Coronary artery (tissue), 2 donors: ENCODE data around the gene ABCB10.

Experiments used
- DNase-seq: peaks from one replicate; pipeline ENCODE4 v3.0.0-alpha.2; 2017; ENCODE audit warnings: low spot score
- H3K27ac ChIP-seq, 2 donors: fragments of 200-600 bp; sonication (generic); one replicate each; pipeline ENCODE4 v1.5.1; 2016 to 2019
- H3K4me3 ChIP-seq: fragments of 200-600 bp; sonication (generic); 2 replicates; pipeline ENCODE4 v1.5.1; 2016; ENCODE audit warnings: mild to moderate bottlenecking, moderate library complexity
- CTCF ChIP-seq: fragments of 200-600 bp; sonication (generic); IDR thresholded peaks from one replicate; pipeline ENCODE4 v1.5.1; 2019; ENCODE audit warnings: antibody characterized with exemption

The ABCB10 gene

GRCh38 chr1:229557913-229558414 lies 543 bp downstream of the ABCB10 start:
- TF ChIP-seq CTCF = no peak
- no peak for DNase-seq
- Histone ChIP-seq H3K4me3 (peak overlapping the region; percentile 97), H3K27ac (peak overlapping the region; percentile 83 to 98)

- peak overlapping the region; percentile 83 to 98 for H3K27ac ChIP-seq
- no peak for DNase-seq
- H3K4me3 ChIP-seq = peak overlapping the region; percentile 97
- TF ChIP-seq CTCF = no peak
Measured at GRCh38 chr1:229557200-229557850, 1.2 kb downstream of the ABCB10 start.

GRCh38 chr1:229554886-229555621 lies 3.5 kb downstream of the ABCB10 start:
- H3K4me3 ChIP-seq = no peak overlapping the region
- DNase-seq = no peak
- H3K27ac ChIP-seq = no peak overlapping the region
- TF ChIP-seq CTCF = no peak

GRCh38 chr1:229553621-229554130 lies 4.8 kb downstream of the ABCB10 start:
- no peak for TF ChIP-seq CTCF
- no peak overlapping the region for H3K4me3 ChIP-seq
- no peak for DNase-seq
- H3K27ac ChIP-seq = no peak overlapping the region

- TF ChIP-seq CTCF = no peak
- Histone ChIP-seq H3K4me3 (no peak overlapping the region), H3K27ac (peak overlapping the region in 1 of 2 donors; percentile 30)
- no peak for DNase-seq
Measured at GRCh38 chr1:229552732-229553131, 5.8 kb downstream of the ABCB10 start.

- DNase-seq = no peak
- Histone ChIP-seq H3K27ac (peak overlapping the region; percentile 24 to 51), H3K4me3 (no peak overlapping the region)
- no peak for TF ChIP-seq CTCF
Measured at GRCh38 chr1:229550812-229551567, 7.5 kb downstream of the ABCB10 start.
